DOHH2 (cell line): ENCODE measurements around the gene CCNF.
A peak's percentile ranks its signal among the peaks of the same experiment; 100 is the strongest.

Experiments used
- H3F3A ChIP-seq: fragments of 200-600 bp; sonication (generic), shearing (Covaris generic); 2 replicates; pipeline ENCODE4 v1.6.0; 2016; ENCODE audit warnings: antibody characterized with exemption, mild to moderate bottlenecking; ENCODE audit not compliant: control insufficient read depth, insufficient read depth
- H3K27ac ChIP-seq: fragments of 200-600 bp; sonication (generic); 2 replicates; pipeline ENCODE4 v1.5.1; 2014; ENCODE audit warnings: low read depth, mild to moderate bottlenecking, low read length, moderate library complexity
- H3K27me3 ChIP-seq: fragments of 200-600 bp; sonication (generic); 2 replicates; pipeline ENCODE4 v1.6.1; 2014; ENCODE audit warnings: mild to moderate bottlenecking, low read length, mixed read lengths; ENCODE audit not compliant: control insufficient read depth
- H3K36me3 ChIP-seq: fragments of 200-600 bp; sonication (generic); 2 replicates; pipeline ENCODE4 v1.6.1; 2014; ENCODE audit warnings: mild to moderate bottlenecking, low read length, moderate library complexity, mixed read lengths; ENCODE audit not compliant: control insufficient read depth
- H3K4me1 ChIP-seq: fragments of 200-600 bp; sonication (generic); 2 replicates; pipeline ENCODE4 v1.6.1; 2014; ENCODE audit warnings: mild to moderate bottlenecking, low read length, mixed read lengths; ENCODE audit not compliant: control insufficient read depth
- H3K4me2 ChIP-seq: fragments of 200-600 bp; sonication (generic); 2 replicates; pipeline ENCODE4 v1.6.0; 2014; ENCODE audit warnings: mild to moderate bottlenecking, low read length, moderate library complexity
- H3K4me3 ChIP-seq: fragments of 200-600 bp; sonication (generic); 2 replicates; pipeline ENCODE4 v1.5.1; 2014; ENCODE audit warnings: mild to moderate bottlenecking, low read length, mixed read lengths
- H3K79me2 ChIP-seq: fragments of 200-600 bp; sonication (generic); 2 replicates; pipeline ENCODE4 v1.6.1; 2014; ENCODE audit warnings: mild to moderate bottlenecking, low read length, mixed read lengths; ENCODE audit not compliant: control insufficient read depth
- H3K9me2 ChIP-seq: fragments of 200-600 bp; sonication (generic); replicated peaks from 2 replicates; pipeline ENCODE4 v1.6.1; 2014; ENCODE audit warnings: mild to moderate bottlenecking, low read length, mixed read lengths; ENCODE audit not compliant: control insufficient read depth
- H3K9me3 ChIP-seq: fragments of 200-600 bp; sonication (generic); 2 replicates; pipeline ENCODE4 v1.6.1; 2014; ENCODE audit warnings: antibody characterized with exemption, low read length, mixed read lengths; ENCODE audit not compliant: control insufficient read depth, insufficient read depth
- H4K20me1 ChIP-seq: fragments of 200-600 bp; sonication (generic); 2 replicates; pipeline ENCODE4 v1.6.0; 2014; ENCODE audit warnings: low read depth, mild to moderate bottlenecking, antibody characterized with exemption, low read length, moderate library complexity; ENCODE audit not compliant: control insufficient read depth, insufficient read depth
- CTCF ChIP-seq: fragments of 200-600 bp; sonication (generic); IDR thresholded peaks from one replicate; pipeline ENCODE4 v1.5.1; 2014; ENCODE audit warnings: antibody characterized with exemption, mild to moderate bottlenecking, low read depth, low read length; ENCODE audit not compliant: poor library complexity, severe bottlenecking
- EZH2phosphoT487 ChIP-seq: fragments of 200-600 bp; sonication (generic); IDR thresholded peaks from 2 replicates; pipeline ENCODE4 v1.6.1; 2017; ENCODE audit warnings: borderline replicate concordance, mild to moderate bottlenecking, antibody characterized with exemption, low read length, moderate library complexity, mixed read lengths

The CCNF gene

GRCh38 chr16:2428051-2428783 lies 1.0 kb upstream of the CCNF start:
- H3F3A ChIP-seq: peaks cover 5% of the 10 kb centered on the region
- H3K9me3 ChIP-seq: no peaks in the 10 kb centered on the region
- no peaks in the 10 kb centered on the region for H3K9me2 ChIP-seq
- peaks cover 40% of the 10 kb centered on the region for H3K79me2 ChIP-seq
- no peaks in the 10 kb centered on the region for H3K27me3 ChIP-seq
- TF ChIP-seq CTCF: peak; percentile 34
- no peak for TF ChIP-seq EZH2phosphoT487
- H4K20me1 ChIP-seq: peaks cover 11% of the 10 kb centered on the region; the same call in 1 of the 2 replicates
- H3K4me2 ChIP-seq: peak overlapping the region; percentile 97
- peak overlapping the region; percentile 92 for H3K4me3 ChIP-seq
- peak overlapping the region; percentile 25; the same call in 1 of the 2 replicates for H3K27ac ChIP-seq
- H3K4me1 ChIP-seq: peaks cover 26% of the 10 kb centered on the region
- peaks cover 39% of the 10 kb centered on the region for H3K36me3 ChIP-seq

DNA sequence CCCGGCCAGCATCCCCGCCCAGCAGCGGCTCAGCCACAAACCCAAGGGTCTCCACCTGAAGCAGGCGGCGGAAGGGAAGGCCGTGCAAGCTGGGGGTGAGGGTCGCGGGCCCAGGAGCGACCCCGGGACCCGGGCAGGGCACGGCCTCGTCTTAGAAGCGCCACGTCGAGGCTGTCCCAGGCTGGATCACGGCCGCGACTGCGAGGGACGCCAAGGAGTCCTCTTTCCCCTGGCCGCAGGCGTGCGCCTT lies 538 bp upstream of the CCNF start:
- Histone ChIP-seq H3K79me2 (peaks cover 45% of the 10 kb centered on the region), H3K4me1 (peaks cover 24% of the 10 kb centered on the region), H3K9me2 (no peaks in the 10 kb centered on the region), H4K20me1 (peaks cover 11% of the 10 kb centered on the region; the same call in 1 of the 2 replicates), H3K27me3 (no peaks in the 10 kb centered on the region), H3K27ac (peak overlapping the region; percentile 25; the same call in 1 of the 2 replicates), H3K4me3 (peak overlapping the region; percentile 92), H3K4me2 (peak overlapping the region; percentile 97), H3F3A (peaks cover 5% of the 10 kb centered on the region), H3K36me3 (peaks cover 44% of the 10 kb centered on the region), H3K9me3 (no peaks in the 10 kb centered on the region)
- TF ChIP-seq CTCF (no peak), EZH2phosphoT487 (no peak)

DNA sequence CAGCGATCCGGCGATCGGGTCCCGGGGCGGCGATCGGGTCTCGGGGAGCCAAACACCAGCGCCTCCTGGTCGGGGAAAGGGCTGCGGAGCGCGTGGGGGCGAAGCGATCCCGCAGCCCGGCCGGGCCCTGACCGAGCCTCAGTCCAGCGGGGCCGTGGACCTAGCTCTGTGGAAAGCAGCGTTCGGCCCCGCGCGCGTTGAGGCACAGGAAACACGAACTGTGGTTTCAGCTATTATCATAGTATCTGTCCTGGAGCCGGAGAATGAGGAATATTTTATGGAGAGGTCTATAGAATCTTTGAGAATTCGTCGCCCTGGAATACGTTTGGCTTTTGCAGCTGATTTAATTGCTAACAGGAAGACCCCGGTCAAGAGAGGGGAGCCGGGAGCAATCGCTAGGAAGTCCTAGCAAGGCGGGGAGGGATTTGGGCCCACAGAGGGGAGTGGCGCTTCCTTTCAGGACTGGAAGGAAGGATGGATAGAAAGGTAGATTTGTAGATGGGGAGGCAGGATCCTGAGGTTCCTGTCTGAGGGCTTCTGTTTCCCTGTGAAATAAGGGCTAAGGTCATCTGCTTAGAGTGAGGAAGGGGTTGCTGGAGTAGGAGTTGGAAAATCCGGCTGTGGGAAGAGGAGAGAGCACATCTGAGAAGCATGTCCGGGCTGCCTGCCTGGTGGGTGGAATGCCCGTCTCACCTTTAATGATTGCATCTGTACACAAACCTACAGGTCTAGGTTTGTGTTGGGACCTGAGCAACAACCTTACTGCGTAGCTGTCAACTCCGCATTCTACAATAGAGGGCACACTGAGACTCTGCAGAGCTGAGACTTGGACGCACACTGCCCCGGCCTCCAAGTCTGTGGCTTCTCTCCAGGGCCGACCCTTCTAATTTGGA lies 770 bp downstream of the CCNF start:
- Histone ChIP-seq H3K4me1 (peaks cover 24% of the 10 kb centered on the region), H3K4me2 (peak overlapping the region; percentile 79), H3K27ac (peak overlapping the region; percentile 62), H4K20me1 (peaks cover 11% of the 10 kb centered on the region; the same call in 1 of the 2 replicates), H3F3A (peaks cover 5% of the 10 kb centered on the region), H3K9me3 (no peaks in the 10 kb centered on the region), H3K9me2 (no peaks in the 10 kb centered on the region), H3K27me3 (no peaks in the 10 kb centered on the region), H3K4me3 (peak overlapping the region; percentile 80), H3K79me2 (peaks cover 49% of the 10 kb centered on the region), H3K36me3 (peaks cover 52% of the 10 kb centered on the region)
- no peak for TF ChIP-seq EZH2phosphoT487
- TF ChIP-seq CTCF: peak; percentile 47
